Dedifferentiated amniotic fluid mesenchymal stem cell (primary cell): ENCODE data around the gene ERC2.

Source experiments
- DNase-seq: peaks from one replicate; pipeline ENCODE4 v3.0.0-alpha.2; 2016; ENCODE audit errors: extremely low spot score

ERC2 gene

GRCh38 chr3:56368846-56369245 is 99.4 kb downstream of the ERC2 start:
- DNase-seq, result no peak

DNA sequence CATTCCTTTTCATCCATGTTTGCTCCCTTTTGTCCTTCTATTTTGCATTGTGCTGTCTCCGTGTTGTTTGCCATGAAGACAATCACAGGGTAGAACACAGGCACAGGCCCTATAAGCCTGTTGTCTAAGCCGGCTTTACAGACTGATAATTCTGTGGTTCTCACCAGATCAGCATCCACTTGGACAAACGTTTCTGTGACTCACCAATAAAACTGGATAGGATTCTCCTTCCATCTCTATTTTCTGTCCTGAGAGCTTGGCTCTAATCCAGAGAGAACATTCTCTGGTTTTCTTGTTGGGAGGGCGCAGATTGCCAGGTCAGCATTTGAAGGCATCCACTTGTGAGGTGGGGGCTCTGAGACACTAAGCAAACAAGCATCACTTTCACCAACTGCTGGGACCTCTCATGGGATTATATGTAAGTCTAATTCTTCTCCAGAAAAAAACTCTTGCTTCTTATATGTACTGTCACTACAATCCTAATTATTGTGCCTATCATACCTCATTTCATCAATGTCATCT is 101.6 kb downstream of the ERC2 start:
- DNase-seq, result no peak

- DNase-seq, result no peak
Observed at GRCh38 chr3:56365905-56366640, 102.2 kb downstream of the ERC2 start.

DNA sequence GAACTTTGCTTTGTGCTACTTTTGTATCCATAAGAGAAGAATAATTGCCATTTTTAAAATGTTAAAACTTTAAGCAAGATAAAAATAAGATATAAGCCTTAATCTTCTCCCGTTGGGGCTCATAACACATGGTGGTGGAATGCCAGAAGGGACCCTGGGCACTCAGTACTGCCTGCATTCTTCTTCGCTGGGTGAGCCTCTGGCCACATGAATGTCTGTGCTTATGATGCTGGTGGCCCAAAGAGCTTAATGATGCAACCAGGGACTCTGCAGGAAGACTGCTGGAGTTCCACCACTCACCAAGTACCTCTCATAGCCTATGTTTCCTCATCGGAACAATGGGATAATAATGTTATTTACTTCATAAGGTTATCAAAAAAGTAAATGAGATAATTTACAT is 103.6 kb downstream of the ERC2 start:
- no peak for DNase-seq

GRCh38 chr3:56363720-56364119 is 104.5 kb downstream of the ERC2 start:
- DNase-seq, result no peak

DNA sequence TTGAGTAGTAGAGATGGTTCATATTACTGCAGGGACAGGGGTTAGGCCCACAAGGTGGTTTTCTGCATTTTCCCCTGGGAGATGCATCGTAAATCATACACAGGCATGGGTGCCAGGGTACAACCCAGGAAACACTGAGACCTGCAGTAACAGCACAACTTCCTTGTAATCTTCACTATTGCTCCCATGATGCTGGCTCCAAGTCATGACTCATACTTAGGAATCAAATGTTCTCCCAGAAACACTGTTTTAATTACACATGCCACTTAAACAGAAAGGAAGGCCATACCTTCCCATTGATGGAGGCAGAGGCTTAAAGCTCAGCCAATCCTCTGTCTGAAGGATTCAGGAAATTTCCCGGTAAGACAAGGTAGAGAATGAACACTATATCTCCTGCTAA is 106.5 kb downstream of the ERC2 start:
- DNase-seq, result no peak

DNA sequence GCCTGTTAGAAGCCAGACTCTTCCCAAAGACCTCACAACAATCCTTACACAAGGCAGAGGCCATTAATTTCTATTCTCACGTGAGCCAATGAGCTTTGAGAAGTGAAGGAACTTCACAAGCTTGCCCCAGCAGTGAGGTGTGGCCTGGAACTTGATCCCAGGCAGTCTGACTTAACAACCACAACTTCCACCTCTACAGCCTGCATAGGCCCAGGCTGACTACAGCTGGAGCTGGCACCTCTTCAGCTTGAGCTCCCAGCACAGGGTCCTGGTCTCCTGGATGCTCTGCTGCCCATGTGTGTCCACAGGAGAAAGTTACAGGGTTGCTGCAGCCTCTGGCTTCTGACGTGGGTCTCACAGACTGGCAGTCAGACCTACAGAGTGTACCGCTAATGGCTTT is 111.0 kb downstream of the ERC2 start:
- DNase-seq, result no peak

DNA sequence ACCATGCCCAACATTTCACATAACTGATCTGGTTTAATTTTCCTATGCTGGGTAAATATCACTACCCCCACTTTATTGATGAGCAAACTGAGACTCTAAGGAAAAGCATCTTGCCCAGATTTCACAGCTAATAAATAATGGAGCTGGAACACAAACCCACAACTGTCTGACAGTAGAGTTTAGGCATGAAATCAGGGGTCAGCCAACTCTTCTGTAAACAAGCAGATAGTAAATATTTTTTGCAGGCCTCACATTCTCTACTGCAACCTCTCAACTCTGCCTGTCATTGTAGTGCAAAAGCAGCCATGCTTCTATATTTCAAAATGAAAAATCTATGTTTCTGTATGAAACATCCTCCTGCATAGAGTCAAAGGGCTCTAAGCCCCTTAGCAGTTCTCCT is 111.5 kb downstream of the ERC2 start:
- DNase-seq, result no peak

- no peak for DNase-seq
Observed at GRCh38 chr3:56355570-56356185, 112.6 kb downstream of the ERC2 start.

DNA sequence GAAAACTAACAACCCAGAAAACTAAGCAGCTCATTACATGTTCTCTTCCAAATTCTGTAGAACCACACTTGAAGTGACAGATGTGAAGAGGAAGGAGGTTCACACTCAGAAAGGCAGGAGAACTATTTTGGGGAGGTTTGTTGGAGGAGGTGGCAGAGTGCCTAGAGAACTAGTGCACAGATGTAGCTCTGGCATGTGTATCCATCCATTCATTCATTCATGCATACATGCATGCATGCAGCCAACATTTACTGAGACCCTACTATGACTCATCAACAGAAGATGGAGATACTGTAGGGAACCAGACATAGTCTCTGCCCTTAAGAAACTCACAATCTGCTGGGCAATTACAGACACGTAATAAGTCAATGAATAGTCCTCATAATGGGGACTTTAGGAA is 116.7 kb downstream of the ERC2 start:
- no peak for DNase-seq

GRCh38 chr3:56347219-56347871 is 120.9 kb downstream of the ERC2 start:
- no peak for DNase-seq

GRCh38 chr3:56342475-56342874 is 125.8 kb downstream of the ERC2 start:
- no peak for DNase-seq

- DNase-seq, result no peak
Observed at GRCh38 chr3:56339671-56340070, 128.6 kb downstream of the ERC2 start.

DNA sequence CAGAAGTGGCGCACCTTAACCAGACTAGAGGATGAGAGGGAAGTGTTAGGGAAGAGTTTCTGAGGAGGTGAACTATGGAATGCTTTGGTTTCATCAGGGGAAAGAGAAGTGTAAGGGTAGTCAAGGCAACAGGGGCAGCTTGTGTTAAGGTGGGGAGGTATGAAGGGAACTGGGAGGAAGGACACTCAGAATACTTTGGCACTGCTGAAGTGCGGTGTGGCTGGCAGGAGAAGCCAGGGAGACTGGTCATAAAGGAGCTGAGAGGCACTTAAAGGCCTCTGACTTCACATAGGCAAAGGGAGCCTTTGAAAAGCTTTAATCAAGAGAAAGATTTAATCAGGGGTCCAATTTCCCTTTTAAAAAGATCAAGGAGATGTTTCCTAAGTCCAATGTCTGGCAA is 129.0 kb downstream of the ERC2 start:
- DNase-seq, result no peak

- DNase-seq, result no peak
Observed at GRCh38 chr3:56336023-56336422, 132.2 kb downstream of the ERC2 start.

- DNase-seq, result no peak
Observed at GRCh38 chr3:56324473-56324872, 143.8 kb downstream of the ERC2 start.

- peak; percentile 59 for DNase-seq
Observed at GRCh38 chr3:56323986-56324420, 144.3 kb downstream of the ERC2 start.

GRCh38 chr3:56322862-56323261 is 145.4 kb downstream of the ERC2 start:
- DNase-seq, result no peak

DNA sequence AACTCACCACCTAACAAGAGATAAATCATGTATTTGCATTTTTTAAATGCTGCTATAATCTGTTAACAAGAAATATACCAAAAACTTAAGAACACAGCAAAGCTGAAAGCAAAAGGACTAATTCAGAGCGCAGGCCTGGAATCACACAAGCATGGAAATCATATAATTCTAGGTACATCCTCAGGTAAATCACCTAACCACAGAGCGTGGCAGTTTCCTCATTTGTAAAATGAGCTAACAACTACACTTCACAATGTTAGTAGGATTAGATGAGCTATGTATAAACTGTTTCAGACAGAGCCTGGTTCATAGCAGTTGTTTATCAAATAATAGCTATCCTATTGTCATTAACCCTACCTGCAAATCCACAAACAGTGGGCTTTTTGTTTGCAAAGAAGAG is 146.4 kb downstream of the ERC2 start:
- DNase-seq, result no peak

DNA sequence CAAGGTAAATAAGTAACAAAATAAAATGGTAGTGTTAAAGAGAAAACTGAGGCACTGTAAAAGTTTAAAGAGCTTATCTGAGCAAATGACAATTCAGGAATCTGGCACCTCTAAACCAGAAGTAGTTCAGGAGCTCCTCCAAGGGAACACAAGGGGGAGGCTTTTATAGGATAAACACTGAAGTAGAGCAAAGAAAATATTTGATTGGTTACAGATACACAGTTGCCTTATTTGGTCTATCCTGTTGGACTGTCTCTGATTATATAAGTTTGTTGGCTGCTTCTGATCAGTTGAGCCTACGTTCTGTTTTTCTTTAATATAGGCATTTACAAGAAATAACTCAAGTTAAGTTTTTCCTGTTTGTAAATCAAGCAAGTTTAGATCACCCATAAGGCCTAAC is 146.9 kb downstream of the ERC2 start:
- DNase-seq, result no peak

DNA sequence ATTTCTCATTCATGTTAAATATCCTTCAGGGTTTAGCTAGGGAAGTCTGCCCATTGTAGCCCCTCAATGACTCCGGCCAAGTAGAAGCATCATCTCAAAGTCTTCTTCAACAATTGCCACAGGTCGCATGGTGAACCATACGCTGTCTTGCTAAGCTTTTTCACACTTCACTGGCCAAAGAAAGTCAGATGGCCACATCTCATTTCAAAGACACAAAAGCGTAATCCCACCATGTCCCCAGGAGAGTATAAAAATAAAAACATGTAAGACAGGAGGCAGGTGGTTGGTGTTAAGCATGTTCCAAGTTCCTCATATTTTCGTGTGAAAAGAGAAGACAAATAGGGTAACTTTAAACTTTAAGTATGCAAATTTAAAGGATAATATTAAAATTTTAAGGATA is 147.4 kb downstream of the ERC2 start:
- DNase-seq, result no peak

DNA sequence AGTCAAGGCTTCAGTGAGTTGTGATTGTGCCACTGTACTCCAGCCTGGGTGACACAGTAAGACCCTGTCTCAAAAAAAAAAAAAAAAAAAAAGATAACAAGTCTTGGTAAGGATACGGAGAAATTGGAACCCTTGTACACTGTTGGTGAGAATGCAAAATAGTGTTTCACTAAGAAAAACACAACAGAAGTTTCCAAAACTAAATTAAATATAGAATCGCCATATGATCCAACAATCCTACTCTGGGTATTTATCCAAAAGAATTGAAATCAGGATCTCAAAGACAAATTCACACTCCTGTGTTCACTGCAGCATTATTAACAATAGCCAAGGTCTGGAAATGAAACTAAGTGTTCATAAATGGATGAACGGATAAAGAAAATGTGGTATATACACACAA is 149.4 kb downstream of the ERC2 start:
- DNase-seq, result no peak

DNA sequence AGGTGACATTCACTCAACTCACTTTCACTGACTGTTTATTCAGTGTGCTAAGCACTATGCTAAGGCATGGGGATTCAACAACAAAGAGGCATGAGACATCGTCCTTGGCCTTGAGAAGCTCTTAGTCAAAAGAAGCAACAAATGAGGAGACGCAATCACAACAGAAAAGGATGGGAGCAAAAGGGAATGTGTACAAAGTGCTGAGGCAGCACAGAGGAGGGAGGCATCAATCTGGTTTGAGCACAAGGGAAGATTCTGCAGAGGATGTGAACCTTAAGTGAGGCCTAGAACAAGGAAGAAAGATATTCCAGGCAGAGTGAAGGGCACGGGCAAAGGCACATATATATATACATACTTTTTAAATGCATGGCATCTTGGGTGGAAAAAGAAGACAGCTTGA is 151.3 kb downstream of the ERC2 start:
- no peak for DNase-seq
